ENCODE measurements around the gene KLHL6. TPM values are rescaled to one million over a fixed set of nuclear protein-coding genes. Genes with fewer than 3 reads are reported as not detected.

KLHL6 gene
- polyA plus RNA-seq, 3 donors = 0.94 to 1.2 (median 1.2) TPM

DNA sequence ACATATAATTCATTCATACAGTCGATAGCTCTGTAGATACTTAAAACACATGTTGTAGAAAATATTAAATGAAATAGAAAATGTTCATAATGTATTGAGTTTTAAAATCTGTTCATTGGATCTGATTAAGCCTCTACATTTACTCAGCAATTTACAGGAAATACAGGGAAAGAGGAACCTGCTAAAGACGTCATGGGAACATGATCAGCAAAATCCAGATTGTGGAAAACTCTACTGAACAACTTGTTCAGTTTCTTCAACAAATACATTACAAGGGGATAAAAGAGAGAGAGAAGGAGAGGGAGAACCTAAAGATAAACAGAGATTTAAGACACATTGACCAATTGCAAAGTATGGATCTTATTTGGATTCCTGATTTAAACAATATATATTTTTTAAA, 46.7 kb downstream of the KLHL6 start:
- no peak for DNase-seq (ENCODE audit: low read depth in 3 of 3, low spot score in 2 of 3)

DNA sequence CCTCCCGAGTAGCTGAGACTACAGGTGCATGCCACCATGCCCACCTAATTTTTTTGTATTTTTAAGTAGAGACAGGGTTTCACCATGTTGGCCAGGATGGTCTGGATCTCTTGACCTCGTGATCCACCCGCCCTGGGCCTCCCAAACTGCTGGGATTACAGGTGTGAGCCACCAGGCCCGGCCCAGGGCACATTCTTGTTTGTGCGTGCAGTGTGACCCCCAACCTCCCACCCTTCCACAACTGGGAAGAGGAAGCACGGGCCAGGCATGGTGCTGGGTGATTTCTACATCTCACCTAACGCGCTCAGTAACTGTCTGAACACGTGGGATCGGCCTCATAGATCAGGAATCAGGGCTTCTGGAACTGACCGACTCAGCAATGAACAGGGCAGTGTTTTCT, 48.0 kb downstream of the KLHL6 start:
- DNase-seq (ENCODE audit: low read depth in 3 of 3, low spot score in 2 of 3) = no peak

DNA sequence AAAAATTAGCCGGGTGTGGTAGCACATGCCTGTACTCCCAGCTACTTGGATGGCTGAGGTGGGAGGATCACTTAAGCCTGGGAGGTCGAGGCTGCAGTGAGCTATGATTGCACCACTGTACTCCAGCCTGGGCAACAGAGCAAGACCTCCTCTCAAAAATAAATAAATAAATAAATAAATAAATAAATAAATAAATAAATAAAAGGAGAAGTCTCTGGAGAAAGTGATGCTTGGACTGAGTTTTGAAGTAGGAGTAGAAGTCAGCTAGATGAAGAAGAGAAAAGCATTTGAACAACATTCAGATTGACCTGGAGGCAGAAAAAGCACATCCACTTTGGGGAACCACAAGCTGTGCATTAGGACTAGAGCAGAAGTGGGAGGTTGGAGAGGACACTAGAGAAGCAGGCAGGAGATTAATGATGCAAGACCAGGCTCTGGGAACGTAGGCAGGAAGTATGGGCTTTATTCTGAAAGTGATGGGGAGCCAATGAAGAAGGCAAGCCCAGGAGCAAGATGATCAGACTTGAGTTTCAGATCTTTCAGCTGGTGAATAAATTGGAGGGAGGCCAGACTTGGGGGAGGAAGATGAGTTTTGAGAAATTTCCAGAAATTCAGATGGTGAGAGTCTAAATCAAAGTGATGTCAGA, 48.7 kb downstream of the KLHL6 start:
- DNase-seq (ENCODE audit: low read depth in 3 of 3, low spot score in 2 of 3) = no peak

DNA sequence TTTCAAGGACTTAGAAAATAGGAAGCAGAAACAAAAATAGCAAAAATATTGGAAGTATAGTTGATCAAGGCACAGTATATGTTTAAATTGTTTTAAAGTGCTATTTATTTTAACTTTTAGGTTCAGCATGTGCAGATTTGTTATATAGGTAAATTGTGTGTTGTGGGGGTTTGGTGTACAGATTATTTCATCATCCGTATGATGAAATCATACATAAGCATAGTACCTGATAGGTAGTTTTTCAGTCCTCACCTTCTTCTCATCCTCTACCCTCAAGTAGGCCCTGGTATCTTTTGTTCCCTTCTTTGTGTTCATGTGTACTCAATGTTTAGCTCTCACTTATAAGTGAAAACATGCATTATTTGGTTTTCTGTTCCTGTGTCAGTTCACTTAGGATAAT, 50.9 kb downstream of the KLHL6 start:
- DNase-seq (ENCODE audit: low read depth in 3 of 3, low spot score in 2 of 3) = no peak

DNA sequence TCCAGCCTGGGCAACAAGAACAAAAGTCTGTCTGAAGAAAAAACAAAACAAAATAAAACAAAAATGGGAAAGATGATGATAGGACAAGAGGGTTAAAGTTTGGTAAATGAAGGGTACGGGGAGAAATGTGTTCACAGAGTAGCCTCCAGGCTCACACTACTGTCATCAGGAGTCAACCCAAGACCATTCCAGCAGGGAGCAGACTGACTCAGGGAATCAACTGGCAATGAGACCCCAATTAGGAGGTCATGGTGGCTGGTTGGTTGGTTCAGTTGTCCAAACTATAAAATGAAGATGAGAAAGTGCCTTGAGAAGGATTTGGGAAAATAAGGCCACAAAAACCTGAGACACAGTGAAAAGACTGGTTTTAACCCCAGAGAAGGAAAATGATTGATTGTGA, 51.8 kb downstream of the KLHL6 start:
- no peak for DNase-seq (ENCODE audit: low read depth in 3 of 3, low spot score in 2 of 3)

DNA sequence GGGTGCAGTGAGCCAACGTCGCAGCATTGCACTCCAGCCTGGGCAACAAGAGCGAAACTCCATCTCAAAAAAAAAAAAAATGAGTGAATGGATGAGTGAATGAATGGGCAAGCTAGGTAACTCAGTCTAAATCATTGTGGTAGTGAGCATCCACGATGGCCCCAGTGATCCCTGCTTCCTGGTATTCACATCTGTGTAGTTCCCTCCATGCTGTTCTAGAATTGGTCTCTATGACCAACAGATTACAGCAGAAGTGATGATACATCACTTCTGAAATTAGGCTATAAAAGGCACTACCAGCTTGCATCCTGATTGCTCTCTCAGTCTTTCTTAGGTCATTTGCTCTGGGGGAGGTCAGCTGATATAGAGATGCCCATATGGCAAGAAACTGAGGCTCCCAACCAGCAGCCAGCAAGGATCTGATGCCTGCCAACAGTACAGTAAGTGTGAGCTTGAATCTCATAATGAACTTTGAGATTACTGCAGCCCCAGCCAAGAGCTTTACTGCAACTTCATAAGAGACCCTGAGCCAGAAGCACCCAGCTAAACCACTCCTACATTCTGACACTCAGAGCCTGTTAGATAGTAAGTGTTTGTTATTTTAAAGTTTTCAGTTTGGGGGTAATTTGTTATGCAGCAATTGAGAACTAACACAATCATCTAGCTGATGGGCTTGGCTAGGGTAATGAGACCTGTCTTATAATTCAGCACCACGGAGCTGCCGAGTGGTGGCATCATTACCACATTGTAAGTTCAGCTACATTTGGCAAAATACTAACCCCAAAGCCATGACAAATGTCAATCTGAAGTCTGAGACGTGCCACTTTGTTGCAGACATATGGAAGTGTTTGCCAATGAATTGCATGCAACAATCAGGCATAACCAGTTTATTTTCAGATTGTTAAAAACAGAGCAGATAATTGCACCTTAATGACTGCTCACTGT, 53.0 kb downstream of the KLHL6 start:
- no peak for DNase-seq (ENCODE audit: low read depth in 3 of 3, low spot score in 2 of 3)

DNA sequence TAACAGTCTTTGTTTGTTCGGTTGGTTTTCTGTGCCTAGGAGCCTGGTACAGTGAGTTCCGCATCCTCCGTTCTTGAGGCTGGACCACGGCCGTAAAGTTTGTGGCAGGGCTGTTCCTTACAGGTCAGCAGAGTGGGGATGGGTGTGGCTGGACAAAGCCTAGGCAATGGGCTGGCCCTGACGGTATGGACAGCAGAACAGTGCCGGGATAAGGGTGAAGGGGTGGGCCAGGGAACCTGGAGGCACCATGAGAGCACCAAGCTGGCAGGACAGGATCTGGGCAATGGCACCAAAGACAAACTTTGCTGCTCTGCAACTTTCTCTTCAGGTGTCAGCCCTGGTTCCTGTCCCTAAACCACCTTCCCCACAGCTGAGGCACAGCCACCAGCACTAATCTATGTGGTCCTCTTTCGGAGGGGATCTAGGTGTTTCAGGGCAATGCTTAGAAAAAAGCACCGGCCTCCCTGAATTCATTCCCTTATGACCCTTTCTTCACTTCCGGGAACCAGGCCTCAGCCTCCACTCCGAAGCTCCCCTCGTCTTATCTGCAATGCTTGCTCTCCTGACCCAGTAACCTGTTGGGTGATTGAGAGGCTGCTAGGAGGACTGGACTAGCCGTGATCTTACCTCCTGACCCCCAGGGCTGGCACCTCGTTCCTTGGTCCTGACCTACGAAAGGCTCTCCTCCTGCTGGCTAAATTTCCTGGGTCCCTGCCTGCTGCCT, 54.4 kb downstream of the KLHL6 start:
- no peak for DNase-seq (ENCODE audit: low read depth in 3 of 3, low spot score in 2 of 3)

DNA sequence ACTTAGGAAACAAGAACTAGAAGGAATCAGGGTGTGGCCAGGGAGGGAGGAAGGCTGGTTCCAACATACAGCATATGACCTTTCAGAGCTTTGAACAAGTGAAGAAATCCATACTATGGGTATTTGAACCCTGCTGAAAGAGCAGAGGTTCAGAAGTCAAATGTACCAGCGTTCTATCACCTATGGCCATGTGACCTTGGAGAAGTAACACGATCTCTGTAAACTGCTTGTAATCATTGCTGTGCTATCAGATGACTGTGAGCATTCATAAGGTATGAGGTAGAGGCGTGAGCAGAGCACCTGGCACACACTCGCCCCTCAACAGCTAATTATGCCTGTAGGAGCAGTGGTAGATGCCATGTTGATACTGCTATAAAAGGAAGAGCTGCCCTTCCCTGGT, 55.2 kb downstream of the KLHL6 start:
- no peak for DNase-seq (ENCODE audit: low read depth in 3 of 3, low spot score in 2 of 3)

DNA sequence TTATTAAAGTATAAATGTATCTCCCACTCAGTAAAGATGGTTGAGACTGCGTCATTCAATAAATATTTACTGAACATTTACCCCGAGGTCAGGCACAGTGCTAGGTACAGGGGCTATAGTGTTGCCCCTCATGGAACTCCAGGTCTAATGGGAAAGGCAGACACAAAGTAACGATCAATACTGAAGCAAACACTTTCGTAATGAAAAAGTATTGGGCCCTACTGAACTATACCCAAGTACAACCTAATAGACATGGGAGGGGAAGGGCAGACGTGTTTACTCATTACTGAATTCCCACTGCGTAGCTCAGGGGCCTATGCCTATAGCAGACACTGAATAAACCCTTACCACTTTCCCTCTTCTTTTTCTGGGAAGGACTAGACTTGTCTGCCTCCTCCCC, 56.9 kb downstream of the KLHL6 start:
- DNase-seq (ENCODE audit: low read depth in 3 of 3, low spot score in 2 of 3) = no peak

DNA sequence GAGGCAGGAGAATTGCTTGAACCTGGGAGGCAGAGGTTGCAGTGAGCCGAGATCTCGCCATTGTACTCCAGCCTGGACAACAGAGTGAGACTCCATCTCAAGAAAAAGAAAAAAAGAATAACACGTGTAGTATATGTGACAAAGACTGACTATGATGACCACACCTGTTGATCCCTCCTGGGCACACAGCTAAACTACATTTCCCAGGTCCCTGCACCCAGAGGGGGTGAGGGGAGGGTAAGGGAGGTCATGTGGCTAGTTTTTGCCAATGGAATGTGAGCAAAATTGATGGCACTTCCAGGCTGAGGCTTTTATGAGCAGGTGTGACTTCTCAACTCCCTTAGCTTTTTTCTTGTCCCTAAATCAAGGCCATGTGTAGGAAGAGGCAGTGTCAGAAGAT, 58.2 kb downstream of the KLHL6 start:
- DNase-seq (ENCODE audit: low read depth in 3 of 3, low spot score in 2 of 3) = no peak

DNA sequence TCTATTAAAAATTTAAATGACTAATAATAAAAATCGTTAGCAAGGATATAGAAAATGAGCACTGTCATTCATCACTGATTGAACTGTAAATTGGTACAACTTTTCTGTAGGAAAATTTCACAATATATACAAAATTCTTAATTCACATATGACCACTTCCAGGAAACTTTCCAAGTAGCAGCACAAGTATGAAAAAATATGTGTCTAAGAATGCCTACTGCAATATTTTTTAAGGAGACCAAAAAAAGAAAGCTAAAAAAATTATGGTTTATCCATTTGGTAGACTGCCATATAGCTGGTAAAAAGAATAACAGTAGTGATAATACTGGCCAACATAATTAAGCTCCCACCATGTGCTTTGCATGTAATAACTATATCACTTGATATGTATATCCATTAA, 59.2 kb downstream of the KLHL6 start:
- no peak for DNase-seq (ENCODE audit: low read depth in 3 of 3, low spot score in 2 of 3)

DNA sequence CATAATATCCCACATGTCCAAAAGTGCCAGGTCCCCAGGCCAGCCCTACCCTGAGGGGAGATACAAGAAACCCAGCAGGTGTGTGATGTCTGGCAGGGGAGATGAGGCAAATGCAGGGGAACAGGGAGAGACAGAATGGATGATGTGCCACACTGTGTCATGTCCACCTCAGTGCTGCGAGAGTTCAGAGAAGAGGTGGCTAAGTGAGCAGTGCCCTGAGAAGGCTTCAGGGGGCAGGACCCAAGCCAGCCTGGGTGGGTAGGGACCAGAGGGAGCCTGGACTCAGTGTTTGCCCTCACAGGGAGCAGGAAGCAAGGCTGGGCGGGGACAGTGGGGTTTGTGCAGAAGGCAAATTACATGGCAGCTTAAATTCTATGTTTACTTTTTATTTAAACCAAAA, 61.2 kb downstream of the KLHL6 start:
- DNase-seq (ENCODE audit: low read depth in 3 of 3, low spot score in 2 of 3) = no peak

DNA sequence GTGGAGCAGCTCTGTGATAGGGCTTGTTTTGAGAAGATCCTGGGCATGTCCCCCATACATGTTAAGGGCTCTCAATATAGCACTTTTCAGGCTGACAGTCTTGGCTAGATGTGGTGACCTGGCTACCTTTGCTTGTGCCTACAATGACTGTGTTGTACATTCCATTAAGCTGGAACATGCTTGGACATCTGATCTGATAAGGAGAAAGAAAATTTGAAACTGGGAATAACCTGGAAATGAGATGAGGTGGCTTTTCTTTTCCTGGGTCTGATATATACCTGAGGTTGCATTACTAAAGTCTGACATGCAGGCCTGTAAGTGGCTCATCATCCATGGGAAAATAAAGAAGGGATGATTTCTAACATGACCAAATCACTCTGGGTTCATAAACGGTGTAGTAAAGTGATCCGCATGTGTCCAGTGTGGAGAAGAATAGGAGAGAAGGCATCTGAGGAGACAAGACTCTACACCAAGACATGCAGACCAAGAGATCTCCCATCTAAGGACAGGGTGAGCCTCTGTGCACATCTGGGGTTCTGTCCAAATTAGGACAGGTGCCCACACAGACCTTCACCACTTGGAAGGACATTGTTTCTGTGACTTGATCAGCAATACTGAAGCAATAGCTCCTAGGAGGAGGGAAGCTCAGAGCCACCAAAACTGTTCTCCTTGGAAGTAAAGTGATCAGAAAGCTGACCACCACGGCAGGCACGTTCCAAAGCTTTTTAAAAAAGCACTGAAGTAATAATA, 62.0 kb downstream of the KLHL6 start:
- DNase-seq (ENCODE audit: low read depth in 3 of 3, low spot score in 2 of 3) = no peak

DNA sequence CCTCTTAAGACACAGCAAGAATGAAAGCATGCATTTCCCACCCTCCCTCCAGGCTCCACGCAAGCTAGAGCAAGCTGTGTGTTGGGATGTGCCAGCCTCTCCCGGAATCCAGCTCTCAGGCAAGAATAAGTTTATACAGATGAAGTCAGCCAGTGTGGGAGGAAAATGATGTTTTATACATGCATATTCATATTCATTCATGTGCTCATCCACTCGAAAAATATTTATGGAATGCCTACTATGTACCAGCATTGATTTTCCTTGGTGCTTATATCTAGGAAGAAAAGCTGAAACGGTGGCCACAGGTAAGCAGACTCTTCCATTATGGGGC, 62.7 kb downstream of the KLHL6 start:
- DNase-seq (ENCODE audit: low read depth in 3 of 3, low spot score in 2 of 3) = no peak

DNA sequence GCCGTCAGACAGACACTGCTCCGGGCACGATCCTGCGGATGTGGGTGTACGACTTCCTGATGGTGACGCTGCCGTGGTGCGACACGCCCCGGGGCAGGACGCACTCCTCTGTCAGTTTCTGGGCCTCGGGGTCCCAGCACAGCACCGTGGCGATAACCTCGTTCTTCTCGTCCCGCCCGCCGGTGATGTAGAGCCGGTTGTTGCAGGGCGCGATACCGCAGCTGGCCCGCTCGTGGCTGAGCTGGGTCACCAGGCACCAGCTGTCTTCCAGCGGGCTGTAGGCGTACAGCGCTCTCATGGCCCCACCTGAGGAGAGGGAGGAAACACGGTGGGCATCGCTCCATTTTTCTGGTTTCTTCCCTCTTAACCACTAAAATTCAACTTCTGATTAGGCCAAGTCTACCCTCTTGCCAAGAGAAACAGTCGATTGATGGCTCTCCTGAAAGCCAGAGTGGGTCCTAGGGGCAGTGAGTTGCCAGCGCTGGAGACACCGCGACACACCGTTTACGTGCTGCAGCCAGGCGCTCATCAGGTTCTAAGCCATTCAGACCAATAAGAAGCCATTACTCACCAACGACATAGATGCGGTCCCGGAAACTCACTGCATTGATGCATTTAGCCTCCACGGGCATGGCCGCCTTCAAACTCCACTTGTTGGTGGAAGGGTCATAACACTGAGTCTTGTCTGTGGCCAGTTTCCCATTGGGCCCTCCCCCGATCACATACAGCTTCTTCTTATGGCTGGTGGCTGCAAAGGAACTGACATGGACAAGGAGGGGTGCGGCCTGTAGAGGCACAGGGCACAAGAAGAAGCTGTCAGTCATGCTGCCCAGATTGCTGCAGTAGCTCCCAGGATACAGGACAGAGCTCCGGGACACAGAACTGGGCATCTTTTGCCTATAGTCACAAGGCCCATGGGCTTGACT, 63.3 kb downstream of the KLHL6 start:
- DNase-seq (ENCODE audit: low read depth in 3 of 3, low spot score in 2 of 3) = no peak

DNA sequence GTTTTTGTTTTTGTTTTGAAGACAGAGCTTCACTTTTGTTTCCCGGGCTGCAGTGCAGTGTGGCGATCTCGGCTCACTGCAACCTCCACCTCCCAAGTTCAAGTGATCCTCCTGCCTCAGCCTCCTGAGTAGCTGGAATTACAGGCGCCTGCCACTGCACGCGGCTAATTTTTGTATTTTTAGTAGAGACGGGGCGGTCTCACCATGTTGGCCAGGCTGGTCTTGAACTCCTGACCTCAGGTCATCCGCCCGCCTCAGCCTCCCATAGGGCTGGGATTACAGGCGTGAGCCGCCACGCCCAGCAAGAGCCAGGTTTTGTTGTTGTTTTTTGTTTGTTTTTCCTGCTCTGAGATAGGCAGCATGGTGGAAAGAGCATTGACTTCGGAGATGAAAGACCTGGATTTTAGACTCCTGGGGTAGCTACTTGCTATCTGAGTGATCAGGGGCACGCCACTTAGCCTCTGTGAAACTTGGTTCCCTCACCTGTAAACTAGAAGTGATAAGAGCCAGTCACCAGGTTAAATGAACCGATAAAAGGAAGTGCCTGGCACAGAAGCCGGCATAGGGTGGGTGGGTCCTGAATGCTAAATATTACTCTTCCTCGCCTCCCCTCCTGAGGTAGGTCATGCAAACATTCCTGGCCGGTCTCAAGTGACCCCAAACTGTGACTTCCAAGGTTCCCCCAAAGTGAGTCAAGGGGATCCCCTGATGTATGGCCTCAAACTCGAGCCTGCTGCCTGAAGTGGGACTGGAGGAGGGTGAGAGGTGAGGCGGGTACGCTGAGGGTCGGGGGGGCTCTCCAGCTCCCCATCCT, 64.2 kb downstream of the KLHL6 start:
- no peak for DNase-seq (ENCODE audit: low read depth in 3 of 3, low spot score in 2 of 3)

DNA sequence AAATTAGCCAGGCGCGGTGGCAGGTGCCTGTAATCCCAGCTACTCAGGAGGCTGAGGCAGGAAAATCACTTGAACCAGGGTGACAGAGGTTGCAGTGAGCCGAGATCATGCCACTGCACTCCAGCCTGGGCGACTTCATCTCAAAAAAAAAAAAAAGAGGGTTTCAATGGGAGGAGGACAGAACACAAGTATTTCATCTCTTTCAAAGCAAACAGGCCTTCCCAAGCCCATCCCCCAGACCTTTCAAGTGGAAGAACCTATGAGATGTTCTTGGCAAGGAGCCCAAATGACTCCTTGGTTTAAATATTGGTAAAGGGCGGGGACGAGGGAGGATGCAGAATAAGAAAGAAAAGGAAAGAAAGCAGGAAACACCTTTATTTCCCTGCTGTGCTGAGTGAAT, 64.9 kb downstream of the KLHL6 start:
- no peak for DNase-seq (ENCODE audit: low read depth in 3 of 3, low spot score in 2 of 3)

DNA sequence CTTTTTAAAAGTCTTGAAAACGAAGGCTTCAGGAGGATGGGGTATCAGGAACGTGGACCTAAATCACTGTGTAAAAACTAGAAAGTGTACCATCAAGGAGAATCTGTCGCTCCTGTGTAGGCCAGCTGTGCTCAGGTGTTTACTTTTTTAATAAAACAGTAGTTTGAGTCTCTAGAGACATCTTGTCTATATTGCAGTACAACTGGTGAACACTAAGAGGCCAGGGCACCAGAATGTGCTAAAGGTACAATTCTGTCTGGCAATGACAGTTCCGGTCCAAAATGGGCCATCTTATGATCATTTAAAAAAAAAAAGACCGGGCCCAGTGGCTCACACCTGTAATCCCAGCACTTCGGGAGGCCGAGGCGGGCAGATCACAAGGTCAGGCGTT, 65.3 kb downstream of the KLHL6 start:
- DNase-seq (ENCODE audit: low read depth in 3 of 3, low spot score in 2 of 3) = no peak

Data from right renal cortex interstitium (tissue), 3 donors.